GM21526 (cell line): ENCODE results near the gene KARS1.
A peak's percentile ranks its signal among the peaks of the same experiment; 100 is the strongest.

Source experiments
- ATAC-seq: cut with Tn5 transposase; IDR thresholded peaks from one replicate; pipeline ENCODE4 v1.9.1; 2021; ENCODE audit warnings: moderate library complexity; ENCODE audit not compliant: unreplicated experiment, low FRiP score

KARS1 gene

DNA sequence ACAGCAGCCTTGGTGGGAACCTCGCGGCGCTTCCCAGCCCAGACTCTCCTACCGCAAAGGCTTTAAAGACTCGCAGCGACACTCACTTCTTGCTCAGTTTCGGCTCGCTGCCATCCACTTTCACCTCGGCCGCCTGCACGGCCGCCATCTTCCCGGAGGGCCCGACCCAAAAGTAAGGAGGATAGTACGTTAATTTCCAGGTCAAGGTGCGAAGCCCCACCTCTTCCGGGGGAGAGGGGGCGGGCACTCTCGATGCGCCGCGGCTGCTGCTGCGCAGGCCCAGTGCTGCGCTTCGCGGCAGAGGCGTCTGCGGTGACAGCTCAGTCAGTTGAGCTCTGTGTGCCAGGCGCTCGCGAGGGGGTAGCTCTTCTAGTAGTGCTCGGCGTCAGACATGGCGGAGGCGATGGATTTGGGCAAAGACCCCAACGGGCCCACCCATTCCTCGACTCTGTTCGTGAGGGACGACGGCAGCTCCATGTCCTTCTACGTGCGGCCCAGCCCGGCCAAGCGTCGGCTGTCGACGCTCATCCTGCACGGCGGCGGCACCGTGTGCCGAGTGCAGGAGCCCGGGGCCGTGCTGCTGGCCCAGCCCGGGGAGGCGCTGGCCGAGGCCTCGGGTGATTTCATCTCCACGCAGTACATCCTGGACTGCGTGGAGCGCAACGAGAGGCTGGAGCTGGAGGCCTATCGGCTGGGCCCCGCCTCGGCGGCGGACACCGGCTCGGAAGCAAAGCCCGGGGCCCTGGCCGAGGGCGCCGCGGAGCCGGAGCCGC is at the start of gene KARS1, which contains the start of gene TERF2IP:
KARS1 (minus strand) TSS at position 174 of the 773 bp plus-strand sequence; CDS start at position 148, 26 bp downstream.
TERF2IP (plus strand) TSS at position 282 of the 773 bp plus-strand sequence; CDS start at position 392, 110 bp downstream.
- peak; percentile 85 for ATAC-seq

GRCh38 chr16:75695708-75696107 is 48.2 kb upstream of the KARS1 start:
- no peak for ATAC-seq

- no peak for ATAC-seq
These were observed 39.9 kb upstream of the KARS1 start for GRCh38 chr16:75687361-75687760.

DNA sequence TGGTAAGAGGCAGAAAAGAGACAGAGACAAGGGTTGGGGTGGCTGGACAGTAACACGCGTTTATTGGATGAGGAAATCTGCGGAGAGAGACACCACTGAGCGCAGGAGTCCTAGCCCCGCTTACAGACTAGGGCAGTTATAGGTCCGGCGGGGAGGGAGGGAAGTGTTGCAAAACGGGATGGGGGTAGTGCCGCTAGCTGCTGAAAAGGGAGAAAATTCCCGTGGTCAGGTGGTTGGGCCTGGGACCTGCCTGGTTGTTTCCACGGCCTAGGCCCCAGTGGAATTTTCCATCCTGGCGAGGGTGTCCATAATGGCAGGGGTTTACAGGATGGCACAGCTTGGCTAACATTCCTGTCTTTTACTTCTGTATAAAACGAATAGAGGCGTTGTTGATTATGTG is 34.8 kb upstream of the KARS1 start:
- no peak for ATAC-seq

DNA sequence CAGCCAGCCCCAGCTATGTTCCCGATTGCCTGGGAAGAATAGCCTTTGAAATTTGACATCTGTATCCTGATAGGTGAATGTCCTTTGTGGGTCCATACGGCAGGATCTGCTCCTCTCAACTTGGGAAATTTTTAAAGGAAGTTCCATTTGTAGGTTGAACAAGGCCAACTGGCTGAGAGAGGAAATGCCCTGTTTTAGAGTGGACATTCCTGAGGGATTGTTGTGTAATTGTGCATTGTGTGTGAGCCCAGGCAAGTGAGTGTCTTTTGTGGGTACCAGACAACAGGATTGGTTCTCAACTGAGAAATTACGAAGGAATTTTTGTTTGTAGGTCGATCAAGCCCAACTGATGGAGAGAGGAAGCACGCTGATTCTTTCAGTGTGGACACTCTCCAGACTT is 31.9 kb upstream of the KARS1 start:
- ATAC-seq = no peak

DNA sequence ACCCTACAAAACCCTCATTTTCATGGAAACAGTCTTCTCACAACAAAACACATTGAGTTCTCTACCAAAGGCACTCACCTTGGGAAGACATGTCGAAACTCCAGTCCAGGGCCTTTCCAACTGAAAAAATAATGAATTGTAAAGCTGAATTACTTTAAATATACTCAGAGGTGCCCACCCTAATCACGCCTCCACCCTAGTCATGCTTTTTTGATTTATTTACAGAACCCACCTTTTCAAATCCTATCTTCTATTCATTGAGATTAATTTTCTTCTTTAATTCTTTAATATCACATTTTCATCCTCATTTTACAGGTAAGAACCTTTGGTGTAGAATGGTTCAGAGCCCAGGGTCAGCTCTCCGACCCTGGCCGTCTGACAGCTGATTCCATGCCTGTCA is 29.4 kb upstream of the KARS1 start, which contains the start of gene CPHXL2:
CPHXL2 (minus strand) TSS at position 101 of the 400 bp plus-strand sequence; CDS start at position 91, 10 bp downstream.
- no peak for ATAC-seq

DNA sequence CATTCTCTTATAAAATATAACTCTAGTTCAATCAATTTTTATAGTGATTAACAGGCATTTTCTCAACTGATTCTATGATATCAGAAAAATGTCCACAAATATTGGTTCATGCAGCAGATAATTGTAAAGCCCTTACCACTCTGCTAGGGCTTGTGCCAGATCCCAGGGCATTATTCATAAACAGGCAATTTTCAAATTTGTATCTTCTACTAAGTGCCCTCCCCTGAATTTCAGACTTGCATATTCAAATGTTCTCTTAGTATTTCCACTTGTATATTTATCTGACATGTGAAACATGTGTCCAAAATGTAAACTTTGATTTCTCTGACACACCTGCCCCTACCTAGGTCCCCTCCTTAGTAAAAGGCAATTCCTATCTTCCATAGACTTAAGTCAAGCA is 20.0 kb upstream of the KARS1 start:
- ATAC-seq = no peak

DNA sequence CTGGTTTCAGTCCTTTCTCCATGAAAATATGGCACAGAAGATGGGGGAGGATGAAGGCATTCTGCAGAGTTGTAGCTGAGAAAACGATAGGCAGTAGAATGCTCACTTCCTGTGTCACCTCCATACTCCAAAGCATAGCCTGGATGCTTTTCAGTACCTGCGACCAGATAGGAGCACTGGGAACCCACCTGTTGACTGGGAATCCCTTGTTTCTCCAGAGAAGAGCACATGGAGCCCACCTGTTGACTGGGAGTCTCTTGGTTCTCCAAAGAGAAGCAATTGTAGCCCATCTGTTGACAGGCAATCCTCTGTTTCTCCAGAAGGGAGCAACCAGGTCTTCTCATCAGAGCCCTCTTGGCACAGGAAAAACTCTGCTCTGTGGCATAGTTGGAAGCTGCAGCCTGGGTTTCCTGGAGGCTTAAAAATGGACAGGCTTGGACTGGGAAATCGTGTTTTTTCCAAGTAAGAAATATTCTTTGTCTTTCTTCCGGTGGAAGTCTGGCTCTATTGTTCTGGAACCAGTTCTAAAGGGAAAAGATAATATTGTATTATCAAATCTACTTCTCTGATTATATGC is 13.3 kb upstream of the KARS1 start:
- ATAC-seq = no peak

DNA sequence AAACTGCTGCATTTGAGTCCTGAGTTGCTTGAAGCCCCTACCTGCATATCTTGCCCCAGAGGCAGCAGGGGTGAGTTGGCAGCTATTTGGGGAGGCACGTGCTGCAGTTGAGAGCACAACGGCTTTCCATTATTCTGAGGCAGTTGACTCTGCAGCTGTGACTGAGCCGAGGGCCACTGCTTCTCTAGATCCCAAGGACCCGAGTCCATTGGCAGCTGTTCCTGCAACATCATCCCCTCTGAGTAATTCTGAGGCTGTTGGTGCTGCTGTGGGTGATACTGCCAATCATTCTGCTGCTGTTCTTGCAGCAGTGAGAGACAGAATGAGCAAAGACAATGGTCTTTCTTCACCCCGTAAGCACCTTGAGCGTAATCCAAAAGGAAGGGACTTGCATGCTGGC is 12.9 kb upstream of the KARS1 start:
- no peak for ATAC-seq

GRCh38 chr16:75658175-75658574 is 10.7 kb upstream of the KARS1 start:
- ATAC-seq = no peak

- no peak for ATAC-seq
These were observed 6.5 kb upstream of the KARS1 start for GRCh38 chr16:75653922-75654321.

- ATAC-seq = peak; percentile 31
These were observed 1.0 kb upstream of the KARS1 start for GRCh38 chr16:75648265-75649076.

- ATAC-seq = peak; percentile 29
These were observed 363 bp downstream of the KARS1 start for GRCh38 chr16:75647112-75647491.

GRCh38 chr16:75644240-75645012 is 3.0 kb downstream of the KARS1 start:
- no peak for ATAC-seq

DNA sequence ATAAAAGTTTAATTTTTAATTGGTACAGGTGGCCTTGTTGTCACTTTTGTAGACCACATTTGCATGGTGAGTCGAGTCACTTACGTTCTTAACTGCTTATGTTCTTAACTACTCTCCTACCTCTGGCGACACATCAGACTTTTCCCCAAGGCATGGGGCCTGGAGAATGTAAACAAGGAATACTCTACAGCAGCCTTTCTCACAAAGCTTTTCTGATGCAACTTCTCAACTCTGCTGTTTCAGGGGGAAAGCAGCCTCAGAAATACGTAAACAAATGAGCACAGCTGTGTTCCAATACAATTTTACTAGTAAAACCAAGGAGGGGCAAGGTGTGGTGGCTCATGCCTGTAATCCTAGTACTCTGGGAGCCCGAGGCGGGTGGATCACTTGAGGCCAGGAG is 6.9 kb downstream of the KARS1 start:
- no peak for ATAC-seq

GRCh38 chr16:75635036-75635435 is 12.4 kb downstream of the KARS1 start:
- ATAC-seq = no peak

- ATAC-seq = no peak
These were observed 14.6 kb downstream of the KARS1 start for GRCh38 chr16:75632857-75633256.

- no peak for ATAC-seq
These were observed 17.4 kb downstream of the KARS1 start for GRCh38 chr16:75630052-75630451.

- ATAC-seq = no peak
These were observed 18.3 kb downstream of the KARS1 start for GRCh38 chr16:75629132-75629531.

DNA sequence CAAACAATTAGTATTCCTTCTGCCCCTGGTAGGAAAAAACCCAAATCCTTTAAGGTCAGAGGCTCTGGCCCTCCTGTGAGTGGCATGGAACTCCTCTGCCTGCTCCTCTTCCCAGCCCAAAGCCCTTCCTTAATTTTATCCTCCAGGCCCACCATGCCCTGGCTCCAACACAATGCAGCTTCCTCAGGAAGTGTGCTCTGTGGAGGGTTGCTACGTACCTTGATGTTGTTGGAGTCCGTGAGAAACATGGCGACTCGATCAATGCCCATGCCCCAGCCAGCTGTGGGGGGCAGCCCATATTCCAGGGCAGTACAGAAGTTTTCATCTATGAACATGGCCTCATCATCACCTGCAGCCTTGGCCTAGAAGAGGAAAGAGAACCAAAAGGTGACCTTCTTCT is 19.1 kb downstream of the KARS1 start:
- no peak for ATAC-seq
